Adrenal gland (tissue), 12 donors: Measurements from ENCODE around the gene TAP2. TPM values are rescaled to one million over a fixed set of nuclear protein-coding genes. Genes with fewer than 3 reads are reported as not detected.

Experiments
- DNase-seq, 7 donors: peaks; one replicate each; pipeline ENCODE4 v3.0.0-alpha.2; 2019 to 2020
- H3K27ac ChIP-seq, 5 donors: fragments of 200-600 bp; sonication (generic) in 4 of 5; 1 replicate in 3 of 5; 2 replicates in 2 of 5; pipeline versions ENCODE4 v1.5.1 to v1.8.0; 2016 to 2020; ENCODE audit warnings: mild to moderate bottlenecking in 1 of 5
- H3K27me3 ChIP-seq: fragments of 200-600 bp; 2 replicates; pipeline ENCODE4 v1.8.0; 2021
- H3K36me3 ChIP-seq, 2 donors: fragments of 200-600 bp; replicated peaks in 1 of 2; 1 replicate in 1 of 2; 2 replicates in 1 of 2; pipeline versions ENCODE4 v1.5.1 to v1.8.0; 2018 to 2022
- H3K4me1 ChIP-seq, 2 donors: fragments of 200-600 bp; replicated peaks in 1 of 2; 1 replicate in 1 of 2; 2 replicates in 1 of 2; pipeline versions ENCODE4 v1.5.1 to v1.8.0; 2018 to 2021
- H3K4me3 ChIP-seq, 4 donors: fragments of 200-600 bp; sonication (generic) in 3 of 4; one replicate each; pipeline ENCODE4 v1.5.1; 2016 to 2018
- H3K9me3 ChIP-seq, 3 donors: fragments of 200-600 bp; sonication (generic) in 1 of 3; replicated peaks in 1 of 3; 1 replicate in 2 of 3; 2 replicates in 1 of 3; pipeline versions ENCODE4 v1.5.1 to v1.8.0; 2016 to 2021
- CTCF ChIP-seq, 6 experiments: fragments of 450-650 bp in 4 of 6; fragments of 200-600 bp in 2 of 6; sonication (generic) in 1 of 6; IDR thresholded peaks; 1 replicate in 5 of 6; 2 replicates in 1 of 6; pipeline versions ENCODE4 v1.5.1 to v1.8.0; 2016 to 2021; ENCODE audit warnings: antibody characterized with exemption in 6 of 6, mild to moderate bottlenecking in 2 of 6, moderate library complexity in 1 of 6
- POLR2A ChIP-seq, 2 donors: fragments of 450-650 bp; IDR thresholded peaks; one replicate each; pipeline ENCODE4 v1.6.1; 2017; ENCODE audit warnings: antibody characterized with exemption in 2 of 2, mild to moderate bottlenecking in 2 of 2, moderate library complexity in 1 of 2
- WGBS, 4 donors: extraction: QIAGEN DNeasy Blood & Tissue Kit in 2 of 4; methylation state at CpG; one replicate each; pipeline versions ENCODE4 v1.1.5 to v1.1.7; 2013 to 2017; 5-methylcytosine and 5-hydroxymethylcytosine counted together
- intact Hi-C, 2 donors: fragments of 100-400 bp; cut with DNase I; formaldehyde crosslinking; loops; one replicate each; pipeline versions ENCODE4 v1.14.1 to v1.15.0; 2022 to 2023
- polyA plus RNA-seq, 3 donors: library from polyadenylated mRNA; stranded (reverse); fragments of 200-250 nt in 2 of 3; fragments of 350-450 nt in 1 of 3; fragmentation: Illumina TruSeq in 1 of 3; extraction: RNeasy Lipid Tissue Mini Kit (QIAGEN cat#74804) in 1 of 3; gene quantifications; one replicate each; pipeline ENCODE4 v1.2.3, GENCODE V29; 2013 to 2014
- total RNA-seq, 9 donors: library from RNA; depleted of rRNA in 4 of 9; stranded (reverse); fragments of >200 nt in 4 of 9; fragments of 120-200 nt in 1 of 9; fragmentation: NEBNext Ultra II Directional in 1 of 9; extraction: Animal tissue kit (Norgen Biotek cat#: 25700) in 1 of 9; gene quantifications; one replicate each; pipeline versions ENCODE4 v1.1.0 to v1.2.4, GENCODE V29; 2013 to 2023
- donor health status: healthy with polysubstance abuse.
- donor health status: Bipolar disorder and iron deficiency.
- donor health status: DM: yes; HTN: yes; CAD: no.
- donor health status: DM: no; HTN: no; CAD: no.
- donor health status: DM: no; HTN: no; CAD: no.
- donor health status: DM: yes; HTN: yes; CAD: no.

TAP2 gene
- total and polyA plus RNA-seq, 12 donors = 4.8 to 48.0 (median 21.0) TPM

- WGBS, 4 donors = 89 to 95% (median 92%) methylated on average over 6 of the region's 6 CpGs
- peaks cover 20 to 34% of the 10 kb centered on the region in 2 donors for H3K4me1 ChIP-seq
- no peak for DNase-seq
- H3K27ac ChIP-seq = no peak overlapping the region
- peaks cover 0 to 48% of the 10 kb centered on the region in 2 donors for H3K36me3 ChIP-seq
- no peaks in the 10 kb centered on the region for H3K9me3 ChIP-seq
- no peaks in the 10 kb centered on the region for H3K27me3 ChIP-seq
- intact Hi-C loops = no loop called here
- no peak overlapping the region for H3K4me3 ChIP-seq
- TF ChIP-seq POLR2A (IDR thresholded peaks at IDR 0.05) (no peak), CTCF (IDR thresholded peaks at IDR 0.05) (no peak)
Observed at GRCh38 chr6:32842021-32842650, 3.6 kb upstream of the TAP2 start.

DNA sequence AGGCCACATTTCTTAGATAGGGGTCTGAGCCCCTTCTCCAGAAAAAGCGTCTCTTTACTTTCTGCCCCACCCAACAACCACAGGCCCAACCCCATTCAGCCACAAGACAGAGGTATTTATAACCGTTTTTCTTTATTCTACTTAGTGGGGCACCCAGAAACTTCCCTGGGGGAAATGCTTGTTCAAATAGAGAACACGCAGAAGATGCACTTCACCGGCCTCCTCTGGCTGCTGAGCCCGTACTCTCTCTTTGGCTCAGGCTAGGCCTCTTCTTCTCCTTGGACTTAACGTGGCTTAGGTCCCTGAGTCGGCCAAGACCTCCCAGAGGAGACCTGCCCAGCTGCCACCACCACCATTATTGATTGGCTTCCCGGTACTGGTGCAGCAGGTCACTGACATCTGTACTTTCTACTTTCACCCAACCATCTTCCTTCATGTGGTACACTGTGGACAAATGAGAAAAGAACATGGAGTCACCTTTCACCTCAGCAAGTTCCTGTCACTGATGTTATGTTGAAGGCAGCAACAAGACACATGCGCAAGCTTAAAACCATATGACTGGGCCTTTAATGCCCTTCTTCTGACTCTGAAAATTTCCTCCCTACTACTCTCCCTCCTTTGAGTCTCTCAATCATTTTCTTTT is 2.2 kb upstream of the TAP2 start:
- intact Hi-C loops = no loop called here
- Histone ChIP-seq H3K27ac (no peak overlapping the region), H3K36me3 (peaks cover 0 to 34% of the 10 kb centered on the region in 2 donors), H3K9me3 (no peaks in the 10 kb centered on the region), H3K27me3 (no peaks in the 10 kb centered on the region), H3K4me3 (no peak overlapping the region), H3K4me1 (peaks cover 20 to 36% of the 10 kb centered on the region in 2 donors)
- no peak for DNase-seq
- 79 to 90% (median 83%) methylated on average over 7 to 9 of the region's 9 CpGs for WGBS, 4 donors
- TF ChIP-seq CTCF (IDR thresholded peaks at IDR 0.05) (no peak), POLR2A (IDR thresholded peaks at IDR 0.05) (no peak)

DNA sequence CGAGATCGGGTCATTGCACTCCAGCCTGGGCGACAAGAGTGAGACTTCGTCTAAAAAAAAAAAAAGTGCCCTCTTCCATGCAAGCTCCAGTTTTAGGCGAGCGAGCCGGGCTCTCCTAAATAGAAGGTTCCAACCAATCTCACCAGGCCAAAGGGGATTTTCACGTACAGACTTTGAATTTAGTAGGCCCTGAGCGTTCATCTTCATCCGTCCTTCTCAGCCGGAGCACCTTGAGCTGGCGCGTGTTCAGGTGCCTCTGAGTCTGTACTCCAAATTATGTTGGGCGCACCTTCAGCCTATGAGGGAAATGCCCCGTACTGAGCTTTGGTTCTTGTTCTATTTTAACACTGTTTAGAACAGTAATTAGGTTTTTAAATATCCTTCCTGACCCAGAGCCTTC is 817 bp upstream of the TAP2 start:
- no peak for DNase-seq

More for the DNA sequence above, 817 bp upstream of the TAP2 start:
- intact Hi-C loops = loop anchor here (5.0 kb wide), 1 partner anchor 33 kb away; no protein-coding TSS in a partner anchor
- Histone ChIP-seq H3K27ac (peak overlapping the region in 4 of 5 donors; percentile 17 to 97 (median 92)), H3K4me3 (no peak overlapping the region), H3K36me3 (peaks cover 0 to 37% of the 10 kb centered on the region in 2 donors), H3K27me3 (no peaks in the 10 kb centered on the region), H3K9me3 (no peaks in the 10 kb centered on the region), H3K4me1 (peaks cover 20 to 30% of the 10 kb centered on the region in 2 donors)
- no peak for TF ChIP-seq POLR2A (IDR thresholded peaks at IDR 0.05)
- TF ChIP-seq CTCF (IDR thresholded peaks at IDR 0.05) = no peak
- 85 to 88% (median 87%) methylated on average over 15 of the region's 15 CpGs for WGBS, 4 donors
